ENCODE results near the gene MMP24OS. TPM values are rescaled to one million over a fixed set of nuclear protein-coding genes. Genes with fewer than 3 reads are reported as not detected.

Gene MMP24OS
- total and polyA plus RNA-seq, 2 donors (not counting 1 experiment from before 2014, with no cell fraction given): 30.1 to 44.1 TPM

DNA sequence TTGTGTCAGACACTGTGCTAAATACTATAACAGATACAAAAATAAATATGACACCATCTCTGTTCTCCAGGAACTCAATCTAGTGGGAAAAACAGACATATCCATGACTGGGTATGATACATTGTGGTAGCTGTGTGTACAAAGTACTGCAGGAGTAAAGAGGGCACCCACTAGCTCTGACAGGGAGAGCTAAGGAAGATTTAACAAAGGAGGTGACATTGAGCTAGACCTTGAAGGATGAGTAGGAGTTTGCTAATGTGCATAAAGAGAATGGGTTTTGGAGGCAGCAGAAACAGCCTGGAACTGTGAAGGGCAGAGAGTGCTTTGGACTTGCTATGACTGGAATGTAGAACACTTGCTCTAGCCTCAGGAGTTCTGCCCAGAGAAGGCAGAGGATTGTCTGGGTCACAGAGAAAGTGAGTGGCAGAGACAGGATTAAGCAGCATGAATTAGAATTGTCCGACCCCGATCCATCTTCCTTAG, 37.1 kb downstream of the MMP24OS start:
- H3K79me2 ChIP-seq (ENCODE audit: control insufficient read depth, insufficient read depth, low read length): no peaks in the 10 kb centered on the region
- no peak overlapping the region for H3K4me3 ChIP-seq (replicated peaks in 1 of 4; ENCODE audit: control extremely low read depth in 1 of 4, insufficient read depth in 1 of 4, low read depth in 3 of 4, low read length in 4 of 4)
- no peaks in the 10 kb centered on the region for H3K9me3 ChIP-seq (ENCODE audit: control insufficient read depth, insufficient read depth, low read depth, low read length)
- H3K27me3 ChIP-seq (ENCODE audit: control insufficient read depth, insufficient read depth, low read length): peaks cover 13% of the 10 kb centered on the region
- no peaks in the 10 kb centered on the region for H3K4me1 ChIP-seq (ENCODE audit: control insufficient read depth, extremely low read depth, insufficient read depth, low read length)
- TF ChIP-seq, protein P1, sequence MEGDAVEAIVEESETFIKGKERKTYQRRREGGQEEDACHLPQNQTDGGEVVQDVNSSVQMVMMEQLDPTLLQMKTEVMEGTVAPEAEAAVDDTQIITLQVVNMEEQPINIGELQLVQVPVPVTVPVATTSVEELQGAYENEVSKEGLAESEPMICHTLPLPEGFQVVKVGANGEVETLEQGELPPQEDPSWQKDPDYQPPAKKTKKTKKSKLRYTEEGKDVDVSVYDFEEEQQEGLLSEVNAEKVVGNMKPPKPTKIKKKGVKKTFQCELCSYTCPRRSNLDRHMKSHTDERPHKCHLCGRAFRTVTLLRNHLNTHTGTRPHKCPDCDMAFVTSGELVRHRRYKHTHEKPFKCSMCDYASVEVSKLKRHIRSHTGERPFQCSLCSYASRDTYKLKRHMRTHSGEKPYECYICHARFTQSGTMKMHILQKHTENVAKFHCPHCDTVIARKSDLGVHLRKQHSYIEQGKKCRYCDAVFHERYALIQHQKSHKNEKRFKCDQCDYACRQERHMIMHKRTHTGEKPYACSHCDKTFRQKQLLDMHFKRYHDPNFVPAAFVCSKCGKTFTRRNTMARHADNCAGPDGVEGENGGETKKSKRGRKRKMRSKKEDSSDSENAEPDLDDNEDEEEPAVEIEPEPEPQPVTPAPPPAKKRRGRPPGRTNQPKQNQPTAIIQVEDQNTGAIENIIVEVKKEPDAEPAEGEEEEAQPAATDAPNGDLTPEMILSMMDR (conservative IDR thresholded peaks at IDR 0.05 in 1 of 2, IDR thresholded peaks at IDR 0.05 in 1 of 2; ENCODE audit: low read depth in 1 of 2, low read length in 2 of 2): no peak
- H4K20me1 ChIP-seq (ENCODE audit: control insufficient read depth, extremely low read depth, insufficient read depth, low read length): no peaks in the 10 kb centered on the region
- H2AFZ ChIP-seq (ENCODE audit: low read length): no peak overlapping the region
- no peak overlapping the region for H3K27ac ChIP-seq (ENCODE audit: insufficient read depth, low read length)
- H3K36me3 ChIP-seq (ENCODE audit: control insufficient read depth, insufficient read depth, low read length): no peaks in the 10 kb centered on the region
- H3K9ac ChIP-seq (ENCODE audit: insufficient read depth, low read length): no peak overlapping the region
- H3K4me2 ChIP-seq (ENCODE audit: extremely low read depth, insufficient read depth, low read length): no peak overlapping the region
- DNase-seq (ENCODE audit: low read depth in 2 of 2): no peak

DNA sequence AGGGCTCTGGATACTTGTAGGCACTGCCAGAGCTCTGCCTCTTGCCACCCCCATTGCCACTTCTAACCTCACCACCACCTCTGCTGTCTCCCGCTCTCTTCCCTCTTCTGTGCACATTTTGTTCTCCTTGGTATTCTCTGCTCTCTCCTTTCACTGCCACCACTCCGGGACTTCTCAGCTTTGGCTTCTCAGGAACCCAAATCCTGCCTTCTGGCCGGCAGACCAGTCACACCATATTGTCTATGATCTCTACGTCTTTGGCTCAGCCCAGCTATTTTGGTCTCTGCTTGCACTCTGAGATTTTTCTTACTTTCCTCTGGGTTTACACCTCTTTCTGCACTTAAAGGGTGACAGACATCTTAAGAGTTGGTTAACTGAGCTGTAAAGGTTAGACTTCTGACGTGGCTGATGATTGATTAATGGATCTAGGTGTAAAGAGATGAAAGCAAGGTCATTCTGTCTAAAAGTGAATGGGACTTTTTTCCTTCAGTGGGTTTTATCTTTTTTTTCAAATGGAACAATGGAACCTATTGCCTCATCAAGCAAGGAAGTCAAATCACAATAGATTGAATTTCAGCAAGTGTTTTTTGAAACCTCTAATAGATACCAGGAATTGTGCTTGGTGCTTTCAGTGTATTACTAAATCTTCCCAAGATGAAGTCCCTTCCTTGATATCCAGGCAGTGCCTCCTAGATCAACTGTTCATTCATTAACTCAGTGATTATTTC, 37.7 kb downstream of the MMP24OS start:
- Histone ChIP-seq H3K27me3 (ENCODE audit: control insufficient read depth, insufficient read depth, low read length) (peaks cover 13% of the 10 kb centered on the region), H2AFZ (ENCODE audit: low read length) (no peak overlapping the region), H4K20me1 (ENCODE audit: control insufficient read depth, extremely low read depth, insufficient read depth, low read length) (no peaks in the 10 kb centered on the region), H3K9ac (ENCODE audit: insufficient read depth, low read length) (no peak overlapping the region), H3K79me2 (ENCODE audit: control insufficient read depth, insufficient read depth, low read length) (no peaks in the 10 kb centered on the region), H3K36me3 (ENCODE audit: control insufficient read depth, insufficient read depth, low read length) (no peaks in the 10 kb centered on the region), H3K4me3 (replicated peaks in 1 of 4; ENCODE audit: control extremely low read depth in 1 of 4, insufficient read depth in 1 of 4, low read depth in 3 of 4, low read length in 4 of 4) (no peak overlapping the region), H3K27ac (ENCODE audit: insufficient read depth, low read length) (no peak overlapping the region), H3K9me3 (ENCODE audit: control insufficient read depth, insufficient read depth, low read depth, low read length) (no peaks in the 10 kb centered on the region), H3K4me1 (ENCODE audit: control insufficient read depth, extremely low read depth, insufficient read depth, low read length) (no peaks in the 10 kb centered on the region), H3K4me2 (ENCODE audit: extremely low read depth, insufficient read depth, low read length) (no peak overlapping the region)
- TF ChIP-seq EZH2 (IDR thresholded peaks at IDR 0.05; ENCODE audit: low read length, missing control alignments): no peak
- TF ChIP-seq, protein P1 (conservative IDR thresholded peaks at IDR 0.05 in 1 of 2, IDR thresholded peaks at IDR 0.05 in 1 of 2; ENCODE audit: low read depth in 1 of 2, low read length in 2 of 2): no peak
- no peak for DNase-seq (ENCODE audit: low read depth in 2 of 2)

DNA sequence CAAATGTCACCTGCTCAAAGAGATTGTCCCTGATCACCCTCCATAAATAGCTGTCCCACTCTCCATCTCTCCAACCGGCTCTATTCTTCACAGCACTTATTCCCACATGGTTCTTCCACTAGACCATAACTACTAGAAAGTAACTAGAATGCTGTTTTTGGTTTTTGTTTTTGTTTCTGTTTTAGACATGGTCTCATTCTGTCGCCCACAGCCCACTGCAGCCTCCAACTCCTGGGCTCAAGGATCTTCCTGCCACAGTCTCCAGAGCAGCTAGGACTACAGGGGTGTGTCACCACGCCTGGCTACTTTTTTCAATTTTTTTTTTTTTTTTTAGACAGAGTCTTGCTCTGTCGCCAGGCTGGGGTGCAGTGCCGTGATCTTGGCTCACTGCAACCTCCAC, 39.2 kb downstream of the MMP24OS start:
- H2AFZ ChIP-seq (ENCODE audit: low read length): no peak overlapping the region
- peaks cover 13% of the 10 kb centered on the region for H3K27me3 ChIP-seq (ENCODE audit: control insufficient read depth, insufficient read depth, low read length)
- H3K4me3 ChIP-seq (replicated peaks in 1 of 4; ENCODE audit: control extremely low read depth in 1 of 4, insufficient read depth in 1 of 4, low read depth in 3 of 4, low read length in 4 of 4): no peak overlapping the region
- TF ChIP-seq, protein P1 (conservative IDR thresholded peaks at IDR 0.05 in 1 of 2, IDR thresholded peaks at IDR 0.05 in 1 of 2; ENCODE audit: low read depth in 1 of 2, low read length in 2 of 2): no peak
- no peak for TF ChIP-seq EZH2 (IDR thresholded peaks at IDR 0.05; ENCODE audit: low read length, missing control alignments)
- H3K27ac ChIP-seq (ENCODE audit: insufficient read depth, low read length): no peak overlapping the region
- no peaks in the 10 kb centered on the region for H3K36me3 ChIP-seq (ENCODE audit: control insufficient read depth, insufficient read depth, low read length)
- no peaks in the 10 kb centered on the region for H3K9me3 ChIP-seq (ENCODE audit: control insufficient read depth, insufficient read depth, low read depth, low read length)
- DNase-seq (ENCODE audit: low read depth in 2 of 2): no peak
- H4K20me1 ChIP-seq (ENCODE audit: control insufficient read depth, extremely low read depth, insufficient read depth, low read length): no peaks in the 10 kb centered on the region
- H3K4me1 ChIP-seq (ENCODE audit: control insufficient read depth, extremely low read depth, insufficient read depth, low read length): no peaks in the 10 kb centered on the region
- H3K79me2 ChIP-seq (ENCODE audit: control insufficient read depth, insufficient read depth, low read length): no peaks in the 10 kb centered on the region
- H3K9ac ChIP-seq (ENCODE audit: insufficient read depth, low read length): no peak overlapping the region
- no peak overlapping the region for H3K4me2 ChIP-seq (ENCODE audit: extremely low read depth, insufficient read depth, low read length)
